ENCODE results near the gene ZNF184.

The ZNF184 gene

GRCh38 chr6:27474672-27475071, 1.8 kb upstream of the ZNF184 start:
- TF ChIP-seq CTCF (IDR thresholded peaks at IDR 0.05; ENCODE audit: unreplicated experiment in 3 of 3): no peak
- Mint-ChIP-seq H3K36me3 (ENCODE audit: low read depth) (peaks cover 13% of the 10 kb centered on the region), H3K27ac (no peak overlapping the region), H3K27me3 (ENCODE audit: low read depth) (no peaks in the 10 kb centered on the region), H3K9me3 (peaks cover 2% of the 10 kb centered on the region), H3K4me1 (peaks cover 24% of the 10 kb centered on the region), H3K4me3 (peak overlapping the region; percentile 90 to 96 (median 90))

- Mint-ChIP-seq H3K4me3 (peak overlapping the region; percentile 90 to 96 (median 90)), H3K9me3 (peaks cover 5% of the 10 kb centered on the region), H3K36me3 (ENCODE audit: low read depth) (peaks cover 18% of the 10 kb centered on the region), H3K27me3 (ENCODE audit: low read depth) (no peaks in the 10 kb centered on the region), H3K4me1 (peaks cover 27% of the 10 kb centered on the region), H3K27ac (peak overlapping the region in 1 of 3 experiments; percentile 31)
- TF ChIP-seq CTCF (IDR thresholded peaks at IDR 0.05; ENCODE audit: unreplicated experiment in 3 of 3): no peak
These were observed 1.2 kb upstream of the ZNF184 start for GRCh38 chr6:27474172-27474465.

GRCh38 chr6:27472182-27472616, 706 bp downstream of the ZNF184 start:
- H3K27ac Mint-ChIP-seq: peak overlapping the region; percentile 87 to 95 (median 95)
- H3K9me3 Mint-ChIP-seq: peaks cover 18% of the 10 kb centered on the region
- peaks cover 31% of the 10 kb centered on the region for H3K4me1 Mint-ChIP-seq
- peak overlapping the region; percentile 90 to 96 (median 90) for H3K4me3 Mint-ChIP-seq
- H3K27me3 Mint-ChIP-seq (ENCODE audit: low read depth): no peaks in the 10 kb centered on the region
- no peak for TF ChIP-seq CTCF (IDR thresholded peaks at IDR 0.05; ENCODE audit: unreplicated experiment in 3 of 3)
- peaks cover 38% of the 10 kb centered on the region for H3K36me3 Mint-ChIP-seq (ENCODE audit: low read depth)

- Mint-ChIP-seq H3K36me3 (ENCODE audit: low read depth) (peaks cover 44% of the 10 kb centered on the region), H3K9me3 (peaks cover 23% of the 10 kb centered on the region), H3K27ac (peak overlapping the region; percentile 87 to 95 (median 95)), H3K27me3 (ENCODE audit: low read depth) (no peaks in the 10 kb centered on the region), H3K4me1 (peaks cover 31% of the 10 kb centered on the region), H3K4me3 (peak overlapping the region; percentile 90 to 96 (median 90))
- no peak for TF ChIP-seq CTCF (IDR thresholded peaks at IDR 0.05; ENCODE audit: unreplicated experiment in 3 of 3)
These were observed 1.4 kb downstream of the ZNF184 start for GRCh38 chr6:27471365-27472115.

GRCh38 chr6:27470023-27470422, 2.9 kb downstream of the ZNF184 start:
- Mint-ChIP-seq H3K4me3 (peak overlapping the region; percentile 51 to 71 (median 51)), H3K4me1 (peaks cover 31% of the 10 kb centered on the region), H3K27me3 (ENCODE audit: low read depth) (no peaks in the 10 kb centered on the region), H3K27ac (no peak overlapping the region), H3K9me3 (peaks cover 29% of the 10 kb centered on the region), H3K36me3 (ENCODE audit: low read depth) (peaks cover 57% of the 10 kb centered on the region)
- no peak for TF ChIP-seq CTCF (IDR thresholded peaks at IDR 0.05; ENCODE audit: unreplicated experiment in 3 of 3)

- Mint-ChIP-seq H3K9me3 (peaks cover 41% of the 10 kb centered on the region), H3K36me3 (ENCODE audit: low read depth) (peaks cover 74% of the 10 kb centered on the region), H3K27ac (no peak overlapping the region), H3K27me3 (ENCODE audit: low read depth) (no peaks in the 10 kb centered on the region), H3K4me1 (peaks cover 31% of the 10 kb centered on the region), H3K4me3 (peak overlapping the region in 1 of 3 experiments; percentile 27)
- no peak for TF ChIP-seq CTCF (IDR thresholded peaks at IDR 0.05; ENCODE audit: unreplicated experiment in 3 of 3)
These were observed 4.6 kb downstream of the ZNF184 start for GRCh38 chr6:27468334-27468733.

All from nephron (organoid).